GM23338 (cell line): Measurements from ENCODE around the gene SH3BP4.

Experiments used
- CTCF ChIP-seq, 2 experiments: fragments of 200-600 bp in 1 of 2; sonication (generic) in 1 of 2; conservative IDR thresholded peaks; 2 replicates each; pipeline versions ENCODE4 v1.5.1 to v1.6.1; 2016 to 2017; ENCODE audit warnings: antibody characterized with exemption in 2 of 2, low read depth in 2 of 2, mild to moderate bottlenecking in 2 of 2, moderate library complexity in 1 of 2
- ETS1 ChIP-seq: IDR thresholded peaks from 2 replicates; pipeline ENCODE4 v1.6.1; 2016; ENCODE audit warnings: antibody characterized with exemption
- EZH2 ChIP-seq: fragments of 200-600 bp; sonication (generic); IDR thresholded peaks from one replicate; pipeline ENCODE4 v1.8.0; 2017; ENCODE audit warnings: antibody characterized with exemption, mild to moderate bottlenecking, low read depth; ENCODE audit not compliant: unreplicated experiment
- EZH2phosphoT487 ChIP-seq: fragments of 200-600 bp; sonication (generic); IDR thresholded peaks from one replicate; pipeline ENCODE4 v1.8.1; 2018; ENCODE audit warnings: antibody characterized with exemption; ENCODE audit not compliant: unreplicated experiment
- JUNB ChIP-seq: IDR thresholded peaks from one replicate; pipeline ENCODE4 v1.6.1; 2016; ENCODE audit warnings: antibody characterized with exemption; ENCODE audit not compliant: unreplicated experiment
- POLR2AphosphoS5 ChIP-seq: IDR thresholded peaks from 2 replicates; pipeline ENCODE4 v1.6.1; 2016; ENCODE audit warnings: antibody characterized with exemption, low read depth
- REST ChIP-seq: IDR thresholded peaks from one replicate; pipeline ENCODE4 v1.6.1; 2018; ENCODE audit warnings: antibody characterized with exemption; ENCODE audit not compliant: unreplicated experiment
- ZNF114 ChIP-seq: fragments of 250-450 bp; sonication (Bioruptor Pico); IDR thresholded peaks from 2 replicates; pipeline ENCODE4 v1.5.0; 2020; ENCODE audit warnings: mild to moderate bottlenecking, moderate library complexity

- TF ChIP-seq EZH2 (no peak), EZH2phosphoT487 (no peak), JUNB (no peak), CTCF (conservative IDR thresholded peaks at IDR 0.05; ENCODE audit: low read depth in 2 of 2) (no peak), ZNF114 (no peak), REST (no peak), POLR2AphosphoS5 (no peak), ETS1 (no peak)
These were observed 46.8 kb downstream of the SH3BP4 start for GRCh38 chr2:234998404-234999211.
